Measurements from ENCODE around the gene LUZP1. TPM values are rescaled to one million over a fixed set of nuclear protein-coding genes. Genes with fewer than 3 reads are reported as not detected.
A peak's percentile ranks its signal among the peaks of the same experiment; 100 is the strongest.

LUZP1 gene
- total RNA-seq, 8 experiments from 2014 or later = 11.7 to 31.1 (median 17.7) TPM

DNA sequence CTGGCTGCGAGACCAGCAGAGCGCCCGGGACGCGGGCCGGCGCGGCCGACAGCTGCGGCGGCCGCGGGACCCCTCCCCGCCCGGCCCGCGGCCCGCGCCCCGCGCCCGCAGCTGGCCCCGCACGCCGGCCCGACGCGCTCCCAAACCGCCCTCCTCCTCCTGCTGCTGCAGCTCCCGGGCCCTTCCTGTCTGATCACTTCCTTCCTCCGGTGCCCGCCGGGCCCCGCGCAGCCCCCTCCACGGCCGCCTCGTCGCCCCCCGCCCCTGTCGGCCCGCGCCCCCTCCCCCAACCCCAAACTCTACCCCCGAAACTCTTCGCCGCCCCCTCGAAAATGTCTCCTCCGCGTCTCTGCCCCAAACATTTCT, 594 bp downstream of the LUZP1 start:
- H3K4me1 ChIP-seq (replicated peaks in 1 of 2) = peaks cover 3 to 6% of the 10 kb centered on the region in 2 donors
- no CpG with 5 or more reads among the region's 49 CpGs for WGBS, 10 experiments
- H3K4me3 ChIP-seq = peak overlapping the region; percentile 60 to 95 (median 66)
- ATAC-seq (replicated peaks in 6 of 8) = peak; percentile 14 to 66 (median 52)
- in situ Hi-C loops (cut with MboI; ENCODE audit: low pct_unique_long_range_greater_than_20kb in 2 of 9, low sequenced_read_pairs in 9 of 9, unreplicated experiment in 9 of 9) = no loop called here
- H3K27ac ChIP-seq = peak overlapping the region; percentile 60 to 65

DNA sequence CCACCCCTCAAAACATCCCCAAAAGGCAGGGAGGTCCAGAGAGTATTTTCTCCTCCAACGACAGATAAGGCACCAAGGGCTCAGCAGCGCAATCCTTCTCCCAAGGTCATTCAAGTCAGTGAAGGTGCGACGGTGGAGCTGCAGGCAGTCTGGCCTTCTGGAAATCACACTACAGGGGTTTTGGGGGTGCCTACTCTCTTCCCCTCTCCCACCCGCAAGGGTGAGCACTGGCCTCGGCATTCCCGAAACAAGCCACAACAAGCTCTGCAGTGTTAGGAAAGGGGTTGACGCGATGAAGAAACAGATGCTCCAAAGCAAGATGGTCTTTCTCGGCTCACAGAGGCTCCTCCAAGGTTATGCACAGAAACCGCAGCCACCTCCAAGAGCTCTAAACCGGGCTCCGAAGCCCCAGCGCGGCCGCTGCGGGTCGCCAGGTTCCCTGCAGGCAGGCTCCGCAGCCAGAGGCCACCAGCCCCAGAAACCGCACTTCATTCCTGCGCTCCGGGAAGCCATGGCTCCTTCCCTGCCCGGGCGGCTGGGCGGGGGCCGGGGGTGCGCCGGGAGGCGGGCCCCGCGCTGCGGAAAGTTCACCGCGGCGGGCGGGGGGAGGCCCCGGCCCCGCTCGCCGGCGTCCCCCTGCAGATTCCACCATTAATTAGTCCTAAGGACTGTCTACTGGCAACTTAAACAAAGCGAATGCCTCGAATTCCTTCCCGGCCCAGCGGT, 1.1 kb downstream of the LUZP1 start:
- in situ Hi-C loops (cut with MboI; ENCODE audit: low pct_unique_long_range_greater_than_20kb in 2 of 9, low sequenced_read_pairs in 9 of 9, unreplicated experiment in 9 of 9) = no loop called here
- Histone ChIP-seq H3K4me3 (peak overlapping the region; percentile 60 to 95 (median 66)), H3K27ac (peak overlapping the region; percentile 60 to 65), H3K4me1 (replicated peaks in 1 of 2) (peaks cover 3 to 6% of the 10 kb centered on the region in 2 donors)
- ATAC-seq (replicated peaks in 6 of 8) = peak; percentile 27 to 67 (median 63)
- 0 to 4% (median 0%) methylated on average over 1 to 12 of the region's 45 CpGs; no CpG with 5 or more reads in 2 of the 10 experiments for WGBS, 10 experiments

DNA sequence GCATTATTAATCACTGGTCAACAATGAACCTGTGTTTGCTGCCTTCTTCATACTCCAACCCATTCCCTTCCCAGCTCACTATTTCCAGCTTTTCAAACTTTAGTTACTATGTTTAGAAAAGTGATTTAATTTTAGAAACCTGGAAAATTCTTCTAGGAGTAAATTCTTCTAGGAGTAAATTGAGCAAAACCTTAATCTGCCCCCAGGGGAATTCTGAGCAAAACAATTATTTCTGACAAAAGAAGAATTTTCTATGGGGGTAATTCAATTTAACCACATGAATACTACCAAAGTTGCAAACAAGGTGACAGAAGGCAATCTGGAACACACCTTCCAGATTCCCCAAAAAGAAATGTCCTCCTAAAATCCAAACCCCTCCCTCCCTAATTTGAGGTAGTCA, 1.8 kb downstream of the LUZP1 start:
- peaks cover 3 to 6% of the 10 kb centered on the region in 2 donors for H3K4me1 ChIP-seq (replicated peaks in 1 of 2)
- H3K4me3 ChIP-seq = peak overlapping the region; percentile 60 to 95 (median 66)
- no peak for ATAC-seq (replicated peaks in 6 of 8)
- in situ Hi-C loops (cut with MboI; ENCODE audit: low pct_unique_long_range_greater_than_20kb in 2 of 9, low sequenced_read_pairs in 9 of 9, unreplicated experiment in 9 of 9) = no loop called here
- H3K27ac ChIP-seq = peak overlapping the region; percentile 60 to 65

DNA sequence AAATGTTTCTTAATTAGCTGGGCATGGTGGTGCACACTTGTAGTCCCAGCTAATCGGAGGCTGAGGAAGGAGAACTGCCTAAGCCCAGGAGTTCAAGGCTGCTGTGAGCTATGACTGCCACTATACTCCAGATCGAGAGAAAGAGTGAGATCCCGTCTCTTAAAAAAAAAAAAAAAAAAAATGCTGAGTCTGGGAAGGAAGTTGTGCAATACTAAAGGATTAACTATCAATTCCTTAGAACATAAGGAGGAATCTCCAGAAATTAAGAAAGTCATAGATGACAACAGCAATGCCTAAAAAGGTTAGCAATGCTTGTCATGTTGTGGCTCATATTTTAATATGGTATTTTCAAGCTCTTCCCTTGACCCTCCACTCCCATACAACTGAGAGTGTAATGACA, 5.3 kb downstream of the LUZP1 start:
- Histone ChIP-seq H3K4me1 (replicated peaks in 1 of 2) (peaks cover 3 to 6% of the 10 kb centered on the region in 2 donors), H3K27ac (no peak overlapping the region), H3K4me3 (no peak overlapping the region)
- in situ Hi-C loops (cut with MboI; ENCODE audit: low pct_unique_long_range_greater_than_20kb in 2 of 9, low sequenced_read_pairs in 9 of 9, unreplicated experiment in 9 of 9) = no loop called here
- WGBS, 10 experiments = 38 to 100% (median 90%) methylated on average over 1 to 3 of the region's 3 CpGs
- no peak for ATAC-seq (replicated peaks in 6 of 8)

DNA sequence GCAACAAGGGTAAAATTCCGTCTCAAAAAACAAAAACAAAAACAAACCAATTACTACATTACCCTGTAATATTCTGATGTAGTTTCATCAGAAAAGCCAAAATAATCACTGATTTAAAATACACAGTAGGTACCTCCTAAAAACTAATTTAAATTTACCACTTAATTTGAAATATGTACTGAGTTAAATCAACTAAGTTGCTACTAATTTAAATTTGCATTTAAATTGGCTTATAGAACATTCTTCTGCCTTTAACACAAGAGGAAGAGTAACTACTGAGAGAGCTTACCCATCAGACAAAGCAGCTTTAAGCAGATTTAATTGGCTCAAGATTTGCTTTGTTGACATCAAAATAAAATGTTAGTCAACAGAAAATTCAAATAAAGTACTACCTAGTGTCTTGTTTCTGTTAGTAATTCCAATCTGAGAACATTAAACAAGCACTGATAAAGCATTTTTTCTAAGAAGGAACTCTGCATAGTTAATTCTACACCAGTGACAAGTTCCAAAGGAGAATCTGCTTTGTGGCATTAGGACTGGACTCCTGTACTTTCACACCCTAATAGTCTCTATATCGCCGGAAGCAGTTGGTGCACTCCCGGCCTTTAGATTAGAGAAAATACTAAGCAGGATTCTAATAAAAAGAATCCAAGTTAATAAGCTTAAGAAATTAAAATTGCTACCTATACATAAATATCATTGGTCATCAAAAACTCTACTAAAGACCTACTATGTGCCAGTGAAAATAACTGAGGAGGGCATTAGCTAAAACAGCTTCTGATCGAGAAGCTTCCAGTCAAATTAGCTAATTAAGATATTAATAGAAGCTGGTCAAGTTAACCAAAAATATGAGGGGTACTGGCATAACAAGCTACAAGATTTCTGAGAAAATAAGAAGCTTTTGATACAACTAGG, 8.4 kb downstream of the LUZP1 start:
- 48 to 97% (median 86%) methylated on average over 1 to 5 of the region's 5 CpGs for WGBS, 10 experiments
- no peak for ATAC-seq (replicated peaks in 6 of 8)
- H3K4me3 ChIP-seq = no peak overlapping the region

DNA sequence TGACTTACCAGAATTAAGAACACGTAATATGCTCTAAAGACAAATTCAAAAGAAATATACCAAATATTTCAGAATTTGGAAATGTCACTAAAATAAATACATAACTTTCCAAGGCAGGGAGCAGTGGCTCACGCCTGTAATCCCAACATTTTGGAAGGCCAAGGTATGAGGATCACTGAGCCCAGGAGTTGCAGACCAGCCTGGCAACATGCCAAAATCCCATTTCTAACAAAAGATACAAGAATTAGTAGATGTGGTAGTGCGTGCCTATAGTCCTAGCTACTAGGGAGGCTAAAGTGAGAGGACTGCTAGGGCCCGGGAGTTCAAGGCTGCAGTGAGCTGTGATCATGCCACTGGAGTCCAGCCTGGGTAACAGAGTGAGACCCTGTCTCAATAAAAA, 11.7 kb downstream of the LUZP1 start:
- no peak overlapping the region for H3K27ac ChIP-seq
- ATAC-seq (replicated peaks in 6 of 8) = no peak
- H3K4me1 ChIP-seq (replicated peaks in 1 of 2) = no peaks in the 10 kb centered on the region
- 91 to 100% (median 100%) methylated on average over 1 to 4 of the region's 4 CpGs; no CpG with 5 or more reads in 3 of the 10 experiments for WGBS, 10 experiments
- H3K4me3 ChIP-seq = no peak overlapping the region
- in situ Hi-C loops (cut with MboI; ENCODE audit: low pct_unique_long_range_greater_than_20kb in 2 of 9, low sequenced_read_pairs in 9 of 9, unreplicated experiment in 9 of 9) = no loop called here

More for the DNA sequence above, 8.4 kb downstream of the LUZP1 start:
- in situ Hi-C loops (cut with MboI; ENCODE audit: low pct_unique_long_range_greater_than_20kb in 2 of 9, low sequenced_read_pairs in 9 of 9, unreplicated experiment in 9 of 9) = no loop called here
- Histone ChIP-seq H3K27ac (no peak overlapping the region), H3K4me1 (replicated peaks in 1 of 2) (no peaks in the 10 kb centered on the region)

DNA sequence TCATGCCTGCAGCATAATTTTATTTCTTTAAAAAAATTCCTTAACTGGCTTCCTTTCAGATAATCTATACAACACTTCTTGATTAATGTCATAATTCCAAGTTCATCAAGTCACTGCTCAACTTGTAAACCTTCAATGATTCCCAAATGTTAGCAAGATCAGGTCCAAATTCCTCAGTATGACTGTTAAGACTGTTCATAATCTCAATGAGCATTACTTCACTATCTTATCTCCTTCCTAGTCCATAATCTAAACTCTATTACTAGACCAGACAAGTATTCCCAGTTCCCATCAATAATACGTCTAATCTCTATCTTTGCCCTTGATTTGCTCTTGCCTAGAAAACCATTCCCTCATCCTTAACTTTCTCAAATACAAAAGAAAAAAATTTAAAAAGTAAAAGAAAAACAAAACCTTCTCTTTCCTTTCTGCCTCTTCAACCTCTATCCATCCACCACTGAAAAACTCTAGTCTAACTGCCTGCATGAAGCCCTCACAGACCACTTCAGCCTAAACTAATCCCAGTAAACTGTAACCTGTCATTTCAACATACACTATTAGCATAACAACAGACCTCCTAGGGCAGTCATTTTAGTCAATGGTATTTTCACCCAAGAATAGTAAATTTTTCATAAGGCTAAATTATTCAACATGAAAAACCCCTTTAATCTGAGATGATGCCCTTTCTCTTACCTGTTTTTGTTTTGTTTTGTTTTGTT, 15.5 kb downstream of the LUZP1 start:
- Histone ChIP-seq H3K4me1 (replicated peaks in 1 of 2) (no peaks in the 10 kb centered on the region), H3K4me3 (no peak overlapping the region), H3K27ac (no peak overlapping the region)
- in situ Hi-C loops (cut with MboI; ENCODE audit: low pct_unique_long_range_greater_than_20kb in 2 of 9, low sequenced_read_pairs in 9 of 9, unreplicated experiment in 9 of 9) = no loop called here
- 92 to 100% (median 100%) methylated on average over 1 of the region's 1 CpG; no CpG with 5 or more reads in 2 of the 10 experiments for WGBS, 10 experiments
- ATAC-seq (replicated peaks in 6 of 8) = no peak

DNA sequence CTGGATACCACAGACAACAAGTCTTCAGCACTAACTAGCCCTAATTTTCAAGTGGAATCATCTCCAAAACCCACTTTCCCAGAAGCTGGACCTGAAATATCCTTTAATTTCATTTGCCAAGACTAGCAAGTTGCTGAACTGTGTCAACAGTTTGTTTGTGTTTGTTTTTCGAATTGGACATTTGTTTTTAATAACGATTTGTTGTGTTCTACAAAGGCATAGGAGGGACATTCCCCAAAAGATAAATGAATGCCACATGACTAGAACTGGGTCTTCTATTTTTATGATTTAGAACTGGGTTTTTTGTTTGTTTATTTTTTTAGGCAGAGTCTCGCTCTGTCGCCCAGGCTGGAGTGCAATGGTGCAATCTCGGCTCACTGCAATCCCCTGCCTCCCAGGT, 17.9 kb downstream of the LUZP1 start:
- 20 to 98% (median 90%) methylated on average over 1 to 5 of the region's 5 CpGs for WGBS, 10 experiments
- ATAC-seq (replicated peaks in 6 of 8) = no peak
- no peaks in the 10 kb centered on the region for H3K4me1 ChIP-seq (replicated peaks in 1 of 2)
- no peak overlapping the region for H3K4me3 ChIP-seq
- H3K27ac ChIP-seq = no peak overlapping the region
- in situ Hi-C loops (cut with MboI; ENCODE audit: low pct_unique_long_range_greater_than_20kb in 2 of 9, low sequenced_read_pairs in 9 of 9, unreplicated experiment in 9 of 9) = no loop called here

DNA sequence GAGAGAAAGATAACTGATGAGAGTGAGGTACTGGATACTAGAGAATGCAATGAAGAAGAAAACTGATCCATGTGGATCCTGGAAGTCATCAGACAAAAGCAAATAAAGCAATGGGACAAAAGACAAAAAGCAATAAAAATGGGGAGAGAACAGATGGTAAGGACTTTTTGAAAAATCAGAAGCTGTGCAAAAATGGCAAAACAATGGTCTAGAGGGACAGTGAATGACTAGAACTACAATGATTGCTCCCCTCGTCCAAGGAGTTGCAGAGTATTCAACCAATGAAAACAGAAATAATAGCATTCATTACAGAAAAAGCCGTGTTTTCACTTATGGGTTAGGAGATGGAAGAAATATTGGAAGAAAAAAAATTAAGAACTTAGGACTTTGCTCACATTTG, 18.5 kb downstream of the LUZP1 start:
- Histone ChIP-seq H3K4me3 (no peak overlapping the region), H3K27ac (no peak overlapping the region), H3K4me1 (replicated peaks in 1 of 2) (no peaks in the 10 kb centered on the region)
- ATAC-seq (replicated peaks in 6 of 8) = no peak
- in situ Hi-C loops (cut with MboI; ENCODE audit: low pct_unique_long_range_greater_than_20kb in 2 of 9, low sequenced_read_pairs in 9 of 9, unreplicated experiment in 9 of 9) = no loop called here
- 28 to 100% (median 64%) methylated on average over 1 to 2 of the region's 2 CpGs for WGBS, 10 experiments

DNA sequence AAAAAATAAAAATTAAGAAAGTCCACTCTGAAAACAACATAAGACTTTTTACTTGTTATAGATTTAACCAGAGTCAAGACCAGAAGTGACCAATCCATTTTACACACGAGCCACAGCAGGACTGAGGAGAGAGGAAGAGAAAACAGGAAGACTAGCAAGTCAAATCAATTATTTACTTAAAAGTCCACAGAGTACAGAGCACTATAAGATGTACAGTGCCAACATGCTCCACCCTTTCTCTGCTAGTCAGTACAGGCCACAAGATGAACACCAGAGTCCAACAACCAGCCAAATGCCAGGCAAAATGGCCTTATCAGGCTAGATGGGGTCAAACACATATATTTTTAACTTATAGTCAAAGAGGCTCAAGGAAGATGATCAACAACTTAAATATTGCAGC, 19.5 kb downstream of the LUZP1 start:
- H3K4me3 ChIP-seq = no peak overlapping the region
- in situ Hi-C loops (cut with MboI; ENCODE audit: low pct_unique_long_range_greater_than_20kb in 2 of 9, low sequenced_read_pairs in 9 of 9, unreplicated experiment in 9 of 9) = no loop called here
- ATAC-seq (replicated peaks in 6 of 8) = no peak
- H3K27ac ChIP-seq = no peak overlapping the region
- WGBS, 10 experiments = 13 to 100% (median 87%) methylated on average over 1 of the region's 1 CpG
- no peaks in the 10 kb centered on the region for H3K4me1 ChIP-seq (replicated peaks in 1 of 2)

DNA sequence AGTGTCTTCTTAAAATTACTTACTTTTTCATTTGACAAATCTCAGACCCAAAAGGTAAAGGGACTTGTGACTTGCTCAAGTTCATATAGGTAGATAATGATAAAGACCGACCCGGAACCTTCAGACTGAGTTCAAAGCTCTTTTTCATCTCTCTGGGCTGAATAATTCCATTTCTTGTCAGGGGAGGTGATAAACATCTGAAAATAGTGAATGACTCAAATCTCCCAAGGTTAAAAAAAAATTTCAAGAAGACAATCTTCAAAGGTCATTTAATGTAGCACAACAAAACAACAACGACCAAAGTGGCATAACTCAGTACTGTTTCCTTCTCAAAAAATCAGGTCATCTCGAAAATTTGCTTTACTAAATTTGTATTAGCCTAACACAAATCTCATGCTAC, 20.6 kb downstream of the LUZP1 start:
- no peak overlapping the region for H3K27ac ChIP-seq
- 67 to 100% (median 94%) methylated on average over 1 to 4 of the region's 4 CpGs; no CpG with 5 or more reads in 1 of the 10 experiments for WGBS, 10 experiments
- in situ Hi-C loops (cut with MboI; ENCODE audit: low pct_unique_long_range_greater_than_20kb in 2 of 9, low sequenced_read_pairs in 9 of 9, unreplicated experiment in 9 of 9) = no loop called here
- H3K4me3 ChIP-seq = no peak overlapping the region
- ATAC-seq (replicated peaks in 6 of 8) = no peak
- no peaks in the 10 kb centered on the region for H3K4me1 ChIP-seq (replicated peaks in 1 of 2)

DNA sequence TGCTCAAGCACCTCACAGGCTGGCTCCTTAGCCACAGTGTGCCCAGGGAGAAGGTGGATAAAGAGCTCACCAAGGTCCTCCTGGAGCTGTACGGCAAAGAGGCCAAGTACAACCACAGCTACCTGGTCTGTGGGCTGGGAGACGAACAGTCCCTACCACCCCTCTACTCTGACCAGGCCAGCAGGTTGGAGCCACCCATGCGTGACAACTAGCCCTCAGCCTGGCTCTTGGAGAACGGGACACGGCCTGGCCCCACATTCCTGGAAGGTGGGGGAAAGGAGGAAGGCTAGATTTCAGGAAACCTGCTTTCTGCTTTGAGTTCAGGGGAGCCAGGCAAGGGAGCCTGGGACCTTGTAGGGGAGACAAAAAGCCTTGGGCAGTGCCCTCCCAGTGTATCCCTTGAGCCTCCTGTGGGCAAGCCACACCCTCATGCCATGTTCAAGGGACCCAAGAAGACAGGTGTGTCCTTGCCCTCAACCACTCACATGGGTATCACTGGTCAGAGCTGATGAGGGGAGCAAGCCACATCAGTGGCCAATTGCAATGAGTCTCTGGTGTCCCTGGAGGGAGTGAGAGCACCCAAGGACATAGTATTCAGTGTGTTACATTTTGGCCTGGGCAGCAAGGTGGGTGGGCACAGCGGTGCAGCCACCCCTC, 27.6 kb downstream of the LUZP1 start:
- no peaks in the 10 kb centered on the region for H3K4me1 ChIP-seq (replicated peaks in 1 of 2)
- in situ Hi-C loops (cut with MboI; ENCODE audit: low pct_unique_long_range_greater_than_20kb in 2 of 9, low sequenced_read_pairs in 9 of 9, unreplicated experiment in 9 of 9) = no loop called here
- no peak overlapping the region for H3K27ac ChIP-seq
- 67 to 100% (median 100%) methylated on average over 1 to 5 of the region's 6 CpGs; no CpG with 5 or more reads in 3 of the 10 experiments for WGBS, 10 experiments
- H3K4me3 ChIP-seq = no peak overlapping the region
- no peak for ATAC-seq (replicated peaks in 6 of 8)
